Mesenchymal stem cell (in vitro differentiated cells and primary cell): ENCODE measurements around the gene MUSTN1.

ENCODE experiments used
- DNase-seq: peaks from one replicate; pipeline ENCODE4 v3.0.0-alpha.2; 2013
- H2AFZ ChIP-seq: one replicate; pipeline ENCODE4 v1.6.1; 2013; ENCODE audit warnings: low read depth, mild to moderate bottlenecking, control low read depth, inconsistent platforms, low read length, moderate library complexity
- H2AK5ac ChIP-seq: 2 replicates; pipeline ENCODE4 v1.6.1; 2013; ENCODE audit warnings: low read length, moderate library complexity, mild to moderate bottlenecking, inconsistent platforms; ENCODE audit not compliant: severe bottlenecking
- H2BK120ac ChIP-seq: one replicate; pipeline ENCODE4 v1.6.1; 2013; ENCODE audit warnings: low read depth, mild to moderate bottlenecking, inconsistent platforms, low read length, moderate library complexity
- H2BK12ac ChIP-seq, 2 experiments: one replicate each; pipeline ENCODE4 v1.6.1; 2013; ENCODE audit warnings: inconsistent platforms in 2 of 2, low read length in 2 of 2, mild to moderate bottlenecking in 2 of 2, moderate library complexity in 2 of 2, control low read depth in 1 of 2
- H2BK15ac ChIP-seq: one replicate; pipeline ENCODE4 v1.6.1; 2013; ENCODE audit warnings: mild to moderate bottlenecking, low read depth, inconsistent platforms; ENCODE audit not compliant: poor library complexity, severe bottlenecking
- H2BK5ac ChIP-seq: 2 replicates; pipeline ENCODE4 v1.6.1; 2013; ENCODE audit warnings: low read depth, mild to moderate bottlenecking, low read length, control low read depth, inconsistent platforms; ENCODE audit not compliant: poor library complexity, severe bottlenecking
- H3K14ac ChIP-seq, 2 experiments: one replicate each; pipeline ENCODE4 v1.6.1; 2013; ENCODE audit warnings: inconsistent platforms in 2 of 2, low read length in 2 of 2, control low read depth in 1 of 2, mild to moderate bottlenecking in 1 of 2, moderate library complexity in 1 of 2
- H3K18ac ChIP-seq, 2 experiments: one replicate each; pipeline ENCODE4 v1.6.1; 2013; ENCODE audit warnings: inconsistent platforms in 2 of 2, low read length in 2 of 2, control low read depth in 1 of 2, low read depth in 1 of 2, mild to moderate bottlenecking in 1 of 2
- H3K23ac ChIP-seq, 2 experiments: one replicate each; pipeline ENCODE4 v1.6.1; 2013; ENCODE audit warnings: inconsistent platforms in 2 of 2, low read length in 2 of 2, mild to moderate bottlenecking in 2 of 2, moderate library complexity in 2 of 2, control low read depth in 1 of 2
- H3K27ac ChIP-seq: 2 replicates; pipeline ENCODE4 v1.5.1; 2013; ENCODE audit warnings: mild to moderate bottlenecking, moderate library complexity, low read length, control low read depth, inconsistent platforms; ENCODE audit not compliant: poor library complexity, severe bottlenecking
- H3K27me3 ChIP-seq, 2 experiments: 2 replicates each; pipeline versions ENCODE4 v1.6.1 to v1.7.0; 2013; ENCODE audit warnings: low read length in 2 of 2, mild to moderate bottlenecking in 2 of 2, moderate library complexity in 2 of 2, control low read depth in 1 of 2, inconsistent platforms in 1 of 2; ENCODE audit not compliant: control insufficient read depth in 1 of 2, insufficient read depth in 1 of 2
- H3K36me3 ChIP-seq, 2 experiments: 2 replicates each; pipeline versions ENCODE4 v1.6.1 to v1.7.0; 2013; ENCODE audit warnings: low read length in 2 of 2, control low read depth in 1 of 2, inconsistent platforms in 1 of 2, low read depth in 1 of 2, mild to moderate bottlenecking in 1 of 2; ENCODE audit not compliant: insufficient read depth in 2 of 2, control insufficient read depth in 1 of 2
- H3K4ac ChIP-seq, 2 experiments: one replicate each; pipeline ENCODE4 v1.6.1; 2013; ENCODE audit warnings: inconsistent platforms in 2 of 2, low read length in 2 of 2, mild to moderate bottlenecking in 2 of 2, moderate library complexity in 2 of 2, control low read depth in 1 of 2, low read depth in 1 of 2
- H3K4me1 ChIP-seq: 2 replicates; pipeline ENCODE4 v1.6.1; 2013; ENCODE audit warnings: low read depth, low read length, control low read depth; ENCODE audit not compliant: control insufficient read depth, insufficient read depth
- H3K4me2 ChIP-seq: 2 replicates; pipeline ENCODE4 v1.6.1; 2013; ENCODE audit warnings: low read length, mild to moderate bottlenecking, inconsistent platforms; ENCODE audit not compliant: poor library complexity, severe bottlenecking
- H3K4me3 ChIP-seq, 2 experiments: 2 replicates each; pipeline versions ENCODE4 v1.5.1 to v1.7.0; 2013; ENCODE audit warnings: low read length in 2 of 2, mild to moderate bottlenecking in 2 of 2, control low read depth in 1 of 2, low read depth in 1 of 2; ENCODE audit not compliant: insufficient read depth in 1 of 2
- H3K79me1 ChIP-seq: replicated peaks from 2 replicates; pipeline ENCODE4 v1.6.1; 2013; ENCODE audit warnings: mild to moderate bottlenecking, control low read depth, low read length, inconsistent platforms; ENCODE audit not compliant: poor library complexity, severe bottlenecking
- H3K9ac ChIP-seq: 2 replicates; pipeline ENCODE4 v1.7.0; 2013; ENCODE audit warnings: mild to moderate bottlenecking, low read length, moderate library complexity
- H3K9me3 ChIP-seq: 2 replicates; pipeline ENCODE4 v1.7.0; 2013; ENCODE audit warnings: mild to moderate bottlenecking, low read length; ENCODE audit not compliant: control insufficient read depth
- H4K8ac ChIP-seq: one replicate; pipeline ENCODE4 v1.6.1; 2013; ENCODE audit warnings: inconsistent platforms, mild to moderate bottlenecking, low read length, moderate library complexity
- H4K91ac ChIP-seq: one replicate; pipeline ENCODE4 v1.6.1; 2013; ENCODE audit warnings: mild to moderate bottlenecking, low read length, inconsistent platforms
- WGBS: methylation state at CpG from one replicate; pipeline ENCODE4 v1.1.7; 2013; ENCODE audit warnings: mixed read lengths; 5-methylcytosine and 5-hydroxymethylcytosine counted together

MUSTN1 gene

DNA sequence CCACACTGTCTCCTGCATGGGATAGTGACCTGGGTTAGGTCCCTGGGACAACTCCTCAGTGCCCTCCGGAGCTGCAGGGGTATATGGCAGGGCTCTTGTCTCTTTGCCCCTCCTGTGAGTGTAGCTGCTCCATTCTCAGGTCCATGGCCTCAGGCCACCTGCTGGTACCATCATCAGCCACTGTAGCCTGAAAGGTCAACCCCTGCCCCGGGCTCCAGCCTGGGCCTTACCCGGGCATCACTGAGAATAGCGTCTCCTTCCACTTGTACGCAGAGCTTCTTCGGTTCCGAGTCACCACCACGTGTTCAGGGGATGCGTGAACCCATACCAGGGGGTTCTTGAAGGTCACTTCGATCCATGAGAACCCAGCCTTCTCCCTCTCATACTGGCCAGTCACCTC lies 18.2 kb downstream of the MUSTN1 start:
- H3K14ac ChIP-seq = no peak overlapping the region
- H2BK120ac ChIP-seq = no peak overlapping the region
- no peak overlapping the region for H2BK12ac ChIP-seq
- H3K23ac ChIP-seq = no peak overlapping the region
- no peak for DNase-seq
- WGBS = 85% methylated on average over 10 of the region's 10 CpGs
- H2BK5ac ChIP-seq = no peak overlapping the region
- H3K36me3 ChIP-seq = no peaks in the 10 kb centered on the region
- H2AK5ac ChIP-seq = no peak overlapping the region
- no peak overlapping the region for H3K18ac ChIP-seq
- no peak overlapping the region for H4K8ac ChIP-seq
- no peaks in the 10 kb centered on the region for H3K9me3 ChIP-seq
- H3K4me2 ChIP-seq = no peak overlapping the region
- H2BK15ac ChIP-seq = no peak overlapping the region
- no peaks in the 10 kb centered on the region for H3K79me1 ChIP-seq
- peaks cover 5 to 9% of the 10 kb centered on the region in 2 experiments for H3K27me3 ChIP-seq
- H3K27ac ChIP-seq = no peak overlapping the region
- no peak overlapping the region for H3K9ac ChIP-seq
- peaks cover 8% of the 10 kb centered on the region for H3K4me1 ChIP-seq
- no peak overlapping the region for H2AFZ ChIP-seq
- H3K4ac ChIP-seq = no peak overlapping the region
- H3K4me3 ChIP-seq = no peak overlapping the region
- no peak overlapping the region for H4K91ac ChIP-seq

DNA sequence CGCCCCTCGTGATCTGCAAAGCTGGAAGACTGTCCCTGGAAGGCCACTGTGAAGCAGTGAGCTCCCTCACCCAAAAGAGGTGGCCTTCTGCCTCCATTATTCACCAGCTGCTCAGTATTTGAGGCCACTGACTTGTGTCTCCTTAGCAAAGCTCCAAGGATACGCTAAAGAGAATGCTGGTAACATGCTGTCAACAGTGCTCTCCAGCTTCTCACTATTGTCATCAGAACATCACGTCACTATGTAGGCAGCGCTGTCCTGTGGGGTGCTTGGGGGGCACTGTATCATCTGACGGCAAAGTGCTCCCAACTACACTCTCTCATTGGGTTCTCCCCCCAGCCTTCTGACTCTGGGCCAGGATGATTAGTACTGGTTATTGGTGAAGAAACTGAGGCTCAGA lies 18.6 kb downstream of the MUSTN1 start:
- Histone ChIP-seq H3K4me1 (peaks cover 8% of the 10 kb centered on the region), H2BK15ac (no peak overlapping the region), H3K36me3 (no peaks in the 10 kb centered on the region), H3K14ac (no peak overlapping the region), H3K4ac (no peak overlapping the region), H3K23ac (no peak overlapping the region), H2BK120ac (no peak overlapping the region), H3K79me1 (no peaks in the 10 kb centered on the region), H3K4me2 (no peak overlapping the region), H4K91ac (no peak overlapping the region), H3K9ac (no peak overlapping the region), H2AK5ac (no peak overlapping the region), H2BK5ac (no peak overlapping the region), H2AFZ (no peak overlapping the region), H3K9me3 (no peaks in the 10 kb centered on the region), H3K18ac (no peak overlapping the region), H3K27me3 (peaks cover 5 to 13% of the 10 kb centered on the region in 2 experiments), H4K8ac (no peak overlapping the region), H2BK12ac (no peak overlapping the region), H3K4me3 (no peak overlapping the region), H3K27ac (no peak overlapping the region)
- 94% methylated on average over 4 of the region's 6 CpGs for WGBS
- no peak for DNase-seq

DNA sequence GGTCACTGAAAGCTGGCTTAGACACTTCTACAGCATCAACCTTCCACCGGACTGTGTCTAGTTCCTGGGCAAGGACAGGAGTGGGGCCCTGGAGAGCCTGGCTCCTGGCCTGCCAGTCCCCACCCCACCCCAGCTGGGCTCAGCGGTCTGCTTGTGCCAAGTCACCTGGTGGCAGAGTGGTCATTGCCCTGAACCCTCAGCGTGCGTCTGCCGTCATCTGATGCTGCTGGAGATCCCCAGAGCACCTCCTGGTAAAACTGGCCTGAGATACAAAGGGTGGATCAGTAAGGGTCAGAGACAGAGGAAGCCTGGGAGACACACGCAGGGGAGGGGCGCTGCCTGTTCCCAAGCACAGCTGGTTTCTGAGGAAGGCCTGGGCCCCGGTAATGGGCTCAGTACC lies 21.0 kb downstream of the MUSTN1 start:
- Histone ChIP-seq H3K27me3 (peaks cover 5 to 25% of the 10 kb centered on the region in 2 experiments), H2AK5ac (no peak overlapping the region), H3K14ac (no peak overlapping the region), H3K4me1 (peaks cover 4% of the 10 kb centered on the region), H3K9me3 (no peaks in the 10 kb centered on the region), H2BK120ac (no peak overlapping the region), H3K4me3 (no peak overlapping the region), H2BK5ac (no peak overlapping the region), H4K8ac (no peak overlapping the region), H3K18ac (no peak overlapping the region), H4K91ac (no peak overlapping the region), H2BK15ac (no peak overlapping the region), H2BK12ac (no peak overlapping the region), H3K27ac (no peak overlapping the region), H3K36me3 (no peaks in the 10 kb centered on the region), H3K9ac (no peak overlapping the region), H3K79me1 (no peaks in the 10 kb centered on the region), H3K23ac (no peak overlapping the region), H3K4me2 (no peak overlapping the region), H3K4ac (no peak overlapping the region), H2AFZ (no peak overlapping the region)
- DNase-seq = no peak
- 87% methylated on average over 8 of the region's 8 CpGs for WGBS

DNA sequence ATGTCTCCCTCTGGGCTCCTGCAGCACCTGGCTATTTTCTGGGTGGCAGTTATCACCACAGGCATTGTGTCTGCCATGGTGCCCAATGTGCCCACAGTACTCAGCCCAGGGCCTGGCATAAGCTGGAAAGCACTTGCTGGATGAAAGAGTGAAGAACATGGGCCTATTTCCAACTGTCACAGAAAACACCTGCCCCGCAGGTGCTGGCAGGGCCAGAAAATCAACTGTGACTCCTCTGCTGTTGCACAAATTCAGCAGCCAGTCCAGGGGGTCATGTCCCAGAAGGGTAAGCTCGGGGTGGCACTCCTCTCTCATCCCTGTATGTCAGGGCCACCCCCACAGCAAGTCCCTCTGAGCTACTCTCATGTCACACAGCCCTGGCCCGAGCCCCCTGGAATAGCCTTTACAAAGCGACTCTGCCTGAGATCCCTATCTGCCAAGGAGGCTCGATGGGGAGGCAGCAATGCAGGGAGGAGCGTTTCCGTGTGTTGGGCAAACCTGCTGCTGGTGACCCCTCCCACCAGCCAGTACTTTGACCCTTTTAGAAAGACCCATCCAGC lies 23.3 kb downstream of the MUSTN1 start:
- Histone ChIP-seq H3K36me3 (no peaks in the 10 kb centered on the region), H3K27me3 (peaks cover 10 to 47% of the 10 kb centered on the region in 2 experiments), H3K4me3 (no peak overlapping the region), H4K91ac (no peak overlapping the region), H3K9ac (no peak overlapping the region), H2BK15ac (no peak overlapping the region), H4K8ac (no peak overlapping the region), H3K9me3 (no peaks in the 10 kb centered on the region), H2BK5ac (no peak overlapping the region), H3K18ac (no peak overlapping the region), H2BK120ac (no peak overlapping the region), H3K79me1 (no peaks in the 10 kb centered on the region), H3K23ac (no peak overlapping the region), H3K4ac (no peak overlapping the region), H2AFZ (no peak overlapping the region), H3K27ac (no peak overlapping the region), H3K4me2 (no peak overlapping the region), H3K14ac (no peak overlapping the region), H2AK5ac (no peak overlapping the region), H2BK12ac (no peak overlapping the region), H3K4me1 (no peaks in the 10 kb centered on the region)
- WGBS = 72% methylated on average over 7 of the region's 7 CpGs
- no peak for DNase-seq
